GM21515 (cell line): Measurements from ENCODE around the gene SAMD3.
"Not testable (repeated sequence)": the region's sequence is repeated elsewhere in the genome, so short reads cannot be mapped to it uniquely, and the experiment has no call there.

Experiments
- ATAC-seq: cut with Tn5 transposase; IDR thresholded peaks from one replicate; pipeline ENCODE4 v1.9.1; 2021; ENCODE audit not compliant: unreplicated experiment

SAMD3 gene

DNA sequence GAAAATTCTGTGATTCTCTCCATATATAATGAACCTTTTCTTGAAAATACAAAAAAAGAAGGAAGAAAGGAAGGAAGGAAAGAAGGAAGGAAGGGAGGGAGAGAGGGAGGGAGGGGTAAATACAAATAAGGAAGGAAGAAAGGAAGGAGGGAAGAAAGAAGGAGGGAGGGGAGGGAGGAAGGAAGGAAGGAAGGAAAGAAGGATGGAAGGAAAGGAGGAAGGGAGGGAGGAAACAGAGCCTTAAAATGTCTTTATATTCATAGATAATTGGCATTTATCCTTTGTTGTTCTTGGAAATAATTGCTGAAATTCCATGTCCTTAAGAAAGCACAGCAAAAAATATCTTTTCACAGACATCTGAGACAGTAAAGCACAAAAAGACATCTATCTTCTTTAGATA is 40.3 kb downstream of the SAMD3 start:
- ATAC-seq: no peak

DNA sequence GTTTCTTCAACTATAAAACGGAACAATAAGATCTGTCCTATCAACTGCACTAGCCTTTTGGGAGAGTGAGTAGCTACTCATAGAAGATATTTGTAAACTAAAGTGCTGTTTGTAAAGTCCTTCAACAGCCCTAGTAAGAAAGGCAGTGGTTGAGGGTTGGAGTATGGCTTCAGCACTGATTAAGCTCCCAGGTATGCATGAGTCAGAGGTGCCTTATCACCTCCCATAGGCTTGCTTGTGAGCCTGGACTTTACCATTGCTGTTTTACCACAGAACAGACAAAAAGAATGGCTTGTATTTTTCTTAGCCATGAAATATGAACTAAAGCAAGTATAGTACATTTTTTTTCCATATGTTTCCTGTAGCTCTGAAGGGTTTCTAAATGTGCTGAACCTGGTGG is 44.1 kb downstream of the SAMD3 start:
- no peak for ATAC-seq

DNA sequence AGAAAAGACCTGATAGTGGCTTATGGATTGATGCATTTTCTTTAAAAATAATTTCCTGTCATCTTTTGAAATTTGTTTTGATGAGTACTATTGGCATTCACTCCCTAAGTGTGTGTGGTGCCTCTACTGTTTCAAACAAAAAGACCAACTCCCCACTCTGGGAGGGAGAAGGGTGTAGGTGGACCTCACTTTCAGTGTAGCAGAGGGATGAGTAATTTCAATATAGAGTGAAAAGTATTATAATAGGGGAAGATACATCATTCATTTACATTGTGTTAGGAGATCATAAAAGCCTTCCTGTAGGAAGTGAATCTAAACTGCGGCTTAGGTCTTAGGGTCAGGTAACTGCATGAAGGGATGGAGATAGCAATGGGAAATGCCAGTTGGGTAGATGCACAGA is 46.4 kb downstream of the SAMD3 start:
- ATAC-seq: no peak

DNA sequence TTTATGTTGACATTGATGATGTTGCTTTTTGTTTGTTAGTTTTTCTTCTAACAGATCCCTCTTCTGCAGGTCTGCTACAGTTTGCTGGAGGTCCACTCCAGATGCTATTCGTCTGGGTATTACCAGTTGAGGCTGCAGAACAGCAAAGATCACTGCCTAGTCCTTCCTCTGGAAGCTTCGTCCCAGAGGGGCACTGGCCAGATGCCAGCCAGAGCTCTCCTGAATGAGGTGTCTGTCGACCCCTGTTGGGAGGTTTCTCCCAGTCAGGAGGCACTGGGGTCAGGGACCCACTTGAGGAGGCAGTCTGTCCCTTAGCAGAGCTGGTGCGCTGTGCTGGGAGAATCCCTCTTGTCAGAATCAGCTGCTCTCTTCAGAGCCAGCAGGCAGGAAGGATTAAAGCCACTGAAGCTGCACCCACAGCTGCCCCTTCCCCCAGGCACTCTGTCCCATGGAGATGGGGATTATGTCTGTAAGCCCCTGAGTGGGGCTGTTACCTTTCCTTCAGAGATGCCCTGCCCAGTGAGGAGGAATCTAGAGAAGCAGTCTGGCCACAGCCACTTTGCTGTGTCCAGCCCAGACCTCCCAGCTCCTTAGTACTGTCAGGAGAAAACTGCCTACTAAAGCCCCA is 49.3 kb downstream of the SAMD3 start:
- not testable (repeated sequence) for ATAC-seq

DNA sequence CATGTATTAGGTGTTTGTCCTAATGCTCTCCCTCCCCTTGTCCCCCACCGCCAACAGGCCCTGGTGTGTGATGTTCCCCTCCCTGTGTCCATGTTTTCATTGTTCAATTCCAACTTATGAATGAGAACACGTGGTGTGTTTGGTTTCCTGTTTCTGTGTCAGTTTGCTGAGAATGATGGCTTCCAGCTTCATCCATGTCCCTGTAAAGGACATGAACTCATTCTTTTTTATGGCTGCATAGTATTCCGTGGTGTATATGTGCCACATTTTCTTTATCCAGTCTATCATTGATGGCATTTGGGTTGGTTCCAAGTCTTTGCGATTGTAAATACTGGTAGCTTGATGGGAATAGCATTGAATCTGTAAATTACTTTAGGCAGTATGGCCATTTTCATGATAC is 52.6 kb downstream of the SAMD3 start:
- ATAC-seq: not testable (repeated sequence)

DNA sequence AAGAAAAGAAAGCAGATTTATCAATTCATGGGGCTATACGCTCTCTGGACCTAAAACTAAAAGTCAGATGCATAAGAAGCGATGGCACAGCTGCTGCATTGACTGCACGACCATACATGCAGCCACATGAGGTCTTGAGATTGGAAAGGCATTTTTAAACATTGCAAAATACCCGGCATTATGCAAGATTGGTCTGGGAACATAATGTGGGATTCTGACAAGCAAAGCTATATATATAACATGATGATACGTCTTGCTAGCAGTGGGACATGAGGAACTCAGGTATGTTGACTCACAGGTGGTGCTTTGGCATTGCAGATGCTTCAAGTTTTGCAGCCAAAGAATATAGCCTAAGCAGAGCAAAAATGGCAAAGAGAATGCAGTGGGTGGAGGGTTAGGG is 55.1 kb downstream of the SAMD3 start:
- ATAC-seq: no peak

DNA sequence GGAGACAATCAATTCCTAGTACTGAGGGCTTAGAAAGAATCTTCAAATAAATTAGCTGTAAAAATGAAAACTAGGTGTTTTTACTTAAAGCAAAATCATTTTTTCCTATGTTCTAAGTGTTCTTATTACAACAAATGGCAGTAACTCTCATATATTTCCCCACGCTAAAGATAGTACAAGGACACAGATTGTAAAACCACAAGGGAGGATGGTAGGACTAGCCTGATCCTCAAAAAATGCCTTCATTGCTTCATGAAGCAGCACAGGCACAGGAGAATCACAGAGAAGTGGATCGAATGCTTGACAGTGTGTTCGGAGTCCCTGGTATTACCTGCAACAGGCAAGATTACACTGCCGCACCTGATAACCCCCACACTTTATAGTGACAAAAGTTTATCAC is 58.5 kb downstream of the SAMD3 start:
- ATAC-seq: no peak

DNA sequence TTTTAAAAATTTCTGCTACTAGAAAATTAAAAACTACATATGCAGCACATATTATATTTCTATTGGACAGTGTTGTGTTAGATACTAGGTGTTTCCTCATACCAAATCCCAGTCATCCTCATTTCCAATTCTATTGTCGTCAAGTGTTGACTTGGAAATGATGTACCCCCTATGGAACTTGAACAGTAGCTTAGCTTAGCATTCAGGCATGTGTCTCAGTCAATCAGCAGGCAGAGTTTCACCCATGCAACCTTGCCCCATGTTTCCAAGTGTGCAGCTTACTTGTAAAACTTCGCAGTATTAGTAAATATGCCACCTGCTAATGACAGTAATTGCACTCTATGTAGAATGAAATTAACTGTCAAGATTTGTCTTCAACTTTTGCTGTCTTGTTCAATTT is 59.5 kb downstream of the SAMD3 start:
- ATAC-seq: no peak

DNA sequence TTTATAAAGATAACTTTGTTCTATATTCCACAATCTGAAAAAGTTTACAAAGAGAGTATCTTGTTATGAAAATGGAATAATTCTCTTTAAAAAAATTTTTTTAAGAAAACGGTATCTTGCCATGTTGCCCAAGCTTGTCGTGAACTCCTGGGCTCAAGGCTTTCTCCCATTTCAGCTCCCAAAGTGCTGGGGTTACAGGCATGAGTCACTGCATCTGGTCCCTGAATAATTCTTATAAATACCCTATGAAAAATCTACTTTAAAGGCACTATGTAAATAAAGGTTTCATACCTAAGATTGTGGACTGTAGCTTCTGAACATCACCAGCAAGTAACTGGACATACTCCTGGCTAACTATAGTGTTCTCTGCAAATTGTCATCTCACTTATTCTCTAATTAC is 60.3 kb downstream of the SAMD3 start:
- no peak for ATAC-seq

DNA sequence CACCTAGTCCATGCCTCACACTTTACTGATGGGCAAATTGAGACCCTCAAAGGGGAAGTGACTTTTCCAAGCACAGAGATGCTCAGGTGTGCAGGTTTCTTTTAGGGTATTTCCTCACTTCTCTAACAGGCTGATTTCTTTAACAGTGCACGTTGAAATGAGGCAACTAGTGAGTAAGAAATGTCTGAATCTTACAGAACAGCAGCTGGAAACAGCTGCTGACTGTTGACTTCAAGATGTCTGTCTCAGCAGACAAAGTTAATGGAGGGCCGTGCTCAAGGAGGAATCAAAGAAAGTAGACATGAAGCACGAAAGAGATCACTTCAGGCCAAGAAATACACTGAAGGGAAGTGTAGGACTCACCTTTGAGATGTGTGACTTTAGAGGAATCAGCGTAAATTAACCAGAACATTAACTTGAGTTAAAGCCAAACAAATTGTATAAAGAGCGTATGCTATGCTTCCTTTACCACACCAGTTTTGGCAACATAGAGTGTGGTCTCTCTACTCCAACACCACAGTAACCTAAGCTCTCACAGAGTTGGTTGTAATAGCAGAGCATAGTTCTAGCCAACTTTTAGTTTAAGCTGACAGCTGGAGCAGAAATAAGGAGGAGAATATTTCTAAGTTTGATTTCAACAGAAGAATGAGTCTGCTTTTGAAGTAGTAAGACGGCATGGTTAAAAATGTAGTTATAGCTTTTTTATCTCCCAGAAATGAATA is 60.9 kb downstream of the SAMD3 start:
- ATAC-seq: no peak

DNA sequence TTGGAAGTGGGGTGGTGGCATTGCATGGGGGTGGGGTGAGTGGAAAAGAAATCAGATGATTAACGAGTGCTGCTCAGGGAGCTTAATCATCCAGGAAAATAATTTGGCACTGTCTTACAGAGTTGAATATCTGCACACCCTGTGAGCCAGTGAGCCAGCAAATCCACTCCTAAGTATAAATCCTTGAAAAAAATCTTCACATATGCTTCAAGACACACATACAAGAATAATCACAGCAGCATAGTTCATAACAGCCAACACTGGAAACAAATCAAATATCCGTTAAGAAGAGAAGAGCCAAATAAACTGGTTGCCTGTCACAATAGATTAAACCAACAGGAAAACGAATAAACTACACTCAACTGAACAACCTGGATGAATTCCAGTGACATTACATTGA is 62.8 kb downstream of the SAMD3 start:
- no peak for ATAC-seq

DNA sequence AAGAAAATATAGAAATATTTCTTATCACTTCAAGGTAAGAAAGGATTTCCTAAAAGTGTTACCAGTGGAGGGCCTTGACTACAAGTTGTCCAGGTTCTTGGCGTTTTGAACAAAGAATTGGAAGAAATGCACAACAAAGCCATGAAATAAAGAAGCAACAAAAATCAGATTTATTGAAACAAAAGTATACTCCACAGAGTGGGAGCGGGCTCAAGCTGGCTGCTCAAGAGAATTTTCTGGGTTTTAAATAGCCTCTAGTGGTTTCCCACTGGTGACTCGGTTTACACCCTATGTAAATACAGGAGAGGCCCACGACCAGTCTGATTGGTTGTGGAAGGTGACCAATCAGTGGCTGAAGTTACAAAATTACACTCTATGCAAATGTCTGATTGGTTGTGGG is 64.2 kb downstream of the SAMD3 start:
- ATAC-seq: no peak

DNA sequence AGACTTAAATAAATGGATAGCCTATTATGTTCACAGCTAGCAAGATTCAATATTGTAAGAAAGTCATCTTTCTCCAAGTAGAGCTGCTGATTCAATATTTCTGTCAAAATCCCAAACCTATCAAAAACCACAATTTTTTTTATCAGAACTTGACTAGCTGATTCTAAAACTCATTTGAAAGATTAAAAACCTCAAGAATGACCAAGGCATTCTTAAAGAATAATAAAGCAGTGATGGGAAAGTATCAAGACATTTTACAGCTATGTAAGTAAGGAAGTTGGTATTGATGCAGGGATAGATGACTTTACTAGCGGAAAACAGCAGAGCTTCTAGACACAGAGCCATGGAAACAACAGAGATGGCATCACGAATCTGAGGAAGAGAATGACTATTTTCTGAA is 64.7 kb downstream of the SAMD3 start:
- no peak for ATAC-seq

DNA sequence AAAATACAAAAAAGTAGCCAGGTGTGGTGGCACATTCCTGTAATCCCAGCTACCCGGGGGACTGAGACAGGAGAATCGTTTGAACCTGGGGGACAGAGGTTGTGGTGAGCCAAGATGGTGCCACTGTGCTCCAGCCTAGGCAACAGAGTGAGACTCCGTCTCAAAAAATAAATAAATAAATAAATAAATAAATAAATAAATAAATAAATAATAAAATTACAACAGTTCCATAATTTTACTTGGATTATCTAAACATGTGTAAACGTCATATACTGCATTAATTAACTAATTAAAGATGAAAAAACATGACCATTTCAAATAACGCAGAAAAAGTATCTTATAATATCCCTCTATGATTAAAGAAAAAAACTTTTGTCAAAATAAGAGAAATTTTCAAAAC is 65.8 kb downstream of the SAMD3 start:
- ATAC-seq: no peak

DNA sequence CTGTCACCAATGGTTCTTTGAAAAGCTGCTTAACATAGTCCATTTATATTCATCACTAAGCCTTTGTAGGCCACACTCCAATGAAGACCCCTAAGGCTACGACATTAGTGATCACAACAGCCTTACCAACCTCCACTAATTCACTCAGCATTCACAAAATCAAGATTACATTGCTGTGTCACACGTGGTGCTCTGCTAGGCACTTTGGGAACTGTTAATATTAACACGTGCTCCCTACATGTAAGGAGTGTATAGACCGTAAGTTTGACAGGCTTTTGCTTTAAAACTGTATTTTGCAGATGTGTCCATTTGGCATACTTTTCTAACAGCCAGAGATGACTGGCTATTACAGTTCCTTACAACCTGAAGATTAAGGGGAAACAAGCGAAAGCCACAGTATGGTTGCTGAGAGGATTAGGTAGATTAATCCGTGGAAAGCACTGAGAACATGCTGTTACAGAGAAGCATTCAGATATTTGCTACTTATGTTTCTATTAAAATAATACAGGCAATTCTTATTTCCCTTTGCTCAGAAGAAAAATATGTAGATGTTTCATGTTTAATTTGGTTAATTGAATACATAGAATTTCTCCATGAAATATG is 69.7 kb downstream of the SAMD3 start:
- ATAC-seq: no peak

DNA sequence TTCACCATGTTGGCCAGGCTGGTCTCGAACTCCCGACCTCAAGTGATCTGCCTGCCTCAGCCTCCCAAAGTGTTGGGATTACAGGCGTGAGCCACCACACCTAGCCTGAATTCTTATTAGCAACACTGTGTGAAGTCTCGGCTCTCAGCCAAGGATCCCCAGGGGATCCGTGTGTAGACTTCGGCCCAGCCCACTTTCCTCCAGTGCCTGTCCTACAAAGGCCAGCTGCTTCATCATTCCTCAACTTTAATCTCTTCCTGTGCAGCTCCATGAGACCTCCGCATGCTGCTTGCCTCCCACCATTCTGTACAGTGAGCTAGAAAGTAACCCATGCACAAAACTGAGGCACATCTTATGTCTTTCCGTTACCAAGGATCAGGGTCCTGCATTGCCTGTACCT is 71.8 kb downstream of the SAMD3 start:
- ATAC-seq: no peak

DNA sequence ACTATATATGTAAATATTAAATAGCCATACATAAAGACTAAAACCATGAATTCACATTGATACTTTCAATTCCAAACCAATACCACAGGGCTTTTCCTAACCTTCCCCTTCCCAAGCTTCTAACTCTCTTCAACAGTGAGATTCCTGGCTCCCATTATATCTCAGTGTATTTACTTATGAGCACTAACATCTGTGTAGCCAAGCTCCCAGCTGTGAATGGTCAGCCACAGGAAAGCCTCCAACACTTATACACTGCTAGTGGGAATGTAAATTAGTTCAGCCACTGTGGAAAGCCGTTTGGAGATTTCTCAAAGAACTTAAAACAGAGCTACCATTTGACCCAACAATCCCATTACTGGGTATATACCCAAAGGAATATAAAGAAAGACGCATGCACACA is 73.7 kb downstream of the SAMD3 start:
- not testable (repeated sequence) for ATAC-seq

DNA sequence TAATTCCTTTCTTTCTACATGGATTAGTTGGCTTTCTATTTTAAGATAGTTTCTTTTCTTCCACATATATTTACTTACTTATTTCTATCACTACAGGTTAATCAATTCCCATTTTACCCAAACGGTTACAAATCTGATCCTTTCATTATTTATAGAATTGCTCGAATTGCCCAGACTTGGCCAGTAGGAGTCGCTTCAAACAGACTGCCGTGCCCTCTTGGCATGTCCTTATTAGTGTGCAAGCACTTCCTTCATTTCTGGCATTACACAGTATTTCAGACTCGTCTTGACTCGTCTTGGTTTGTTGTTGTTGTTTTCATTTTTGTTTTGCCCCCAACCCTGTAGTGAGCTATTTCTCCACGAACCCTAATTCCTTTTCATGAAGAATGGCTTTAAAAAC is 74.6 kb downstream of the SAMD3 start:
- ATAC-seq: no peak

DNA sequence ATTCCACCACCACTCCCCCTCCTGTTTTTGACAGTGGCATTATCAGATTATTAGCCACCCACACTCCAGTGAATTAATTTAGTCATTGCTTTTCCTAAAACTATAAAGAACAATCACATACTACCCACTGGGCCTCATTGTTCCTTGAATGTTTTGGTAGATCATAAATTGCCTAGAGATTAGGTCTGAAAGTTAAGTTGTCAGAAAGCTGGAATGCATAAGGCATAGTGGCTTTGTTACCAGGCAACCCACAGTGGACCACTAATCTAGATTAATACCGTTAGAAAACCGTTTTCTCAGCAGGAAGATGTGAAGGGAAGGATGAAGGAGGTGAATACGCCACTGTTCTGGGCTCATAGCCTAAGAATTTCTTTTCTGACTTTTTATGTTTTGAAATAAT is 75.6 kb downstream of the SAMD3 start:
- ATAC-seq: no peak

DNA sequence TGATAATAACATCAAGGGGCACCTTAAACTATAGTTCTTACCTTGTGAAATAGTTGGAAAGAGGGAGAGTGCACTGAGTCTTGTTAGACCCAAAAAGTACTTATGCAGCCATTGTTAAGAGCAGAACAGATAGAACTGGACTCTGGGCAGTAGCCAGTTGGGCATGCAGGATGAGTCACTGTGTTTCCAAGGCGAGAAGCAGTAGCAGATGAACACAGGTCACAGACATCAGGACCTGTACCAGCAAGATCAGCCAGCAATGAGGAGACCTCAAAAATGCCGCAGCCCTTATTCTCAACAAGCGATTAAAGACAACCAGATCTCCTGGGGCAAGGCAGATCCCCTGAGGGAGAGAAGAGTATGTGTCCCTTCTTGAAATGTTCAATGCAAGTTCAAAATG is 79.0 kb downstream of the SAMD3 start:
- ATAC-seq: no peak

DNA sequence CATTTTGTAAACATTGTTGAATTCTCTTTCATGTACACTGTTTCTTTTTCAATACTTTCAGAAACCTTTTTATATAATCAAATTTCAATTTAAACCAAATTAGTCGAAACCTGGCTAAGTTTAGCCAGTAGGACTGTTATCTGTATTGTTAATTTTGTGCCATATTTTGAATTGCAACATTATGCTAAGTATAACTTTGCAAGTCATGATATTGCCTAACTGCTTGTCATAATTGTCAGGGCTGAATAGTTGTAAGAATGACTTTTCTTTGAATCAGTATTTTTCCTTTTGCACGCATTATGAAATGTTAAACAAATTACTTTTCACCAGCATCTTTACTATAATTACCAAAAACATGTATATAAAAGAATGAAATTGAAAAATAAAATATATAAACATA is 82.7 kb downstream of the SAMD3 start:
- ATAC-seq: no peak

DNA sequence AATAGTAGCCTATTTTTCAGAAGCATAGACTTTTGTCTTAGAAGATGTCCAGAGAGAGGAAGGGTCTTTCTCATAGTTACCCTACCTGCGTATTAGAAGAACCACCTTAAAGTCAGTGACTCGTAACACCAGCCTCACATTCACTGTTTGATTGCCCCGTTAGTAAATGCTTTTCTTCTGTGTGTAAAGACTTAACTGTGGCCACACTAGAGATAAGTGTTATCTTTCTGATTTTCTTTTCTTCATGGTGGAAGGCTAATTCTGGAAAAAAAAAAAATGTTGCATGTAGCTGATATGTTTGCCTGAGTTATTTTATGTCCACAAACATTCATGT is 83.9 kb downstream of the SAMD3 start:
- peak; percentile 29 for ATAC-seq
